Heart right ventricle (tissue), 16 donors: ENCODE data around the gene IL2RG. TPM values are rescaled to one million over a fixed set of nuclear protein-coding genes. Genes with fewer than 3 reads are reported as not detected.

Source experiments
- ATAC-seq, 8 donors: fragments of 200-7000 bp; cut with Tn5 transposase; one replicate each; pipeline ENCODE4 v1.9.1; 2020; ENCODE audit warnings: mild to moderate bottlenecking in 8 of 8, moderate library complexity in 8 of 8, moderate number of reproducible peaks in 1 of 8
- DNase-seq, 2 donors: peaks; one replicate each; pipeline ENCODE4 v3.0.0-alpha.2; 2020
- H3K27ac ChIP-seq, 10 donors: fragments of 200-600 bp; sonication (generic) in 2 of 10; one replicate each; pipeline versions ENCODE4 v1.5.0 to v1.8.0; 2020 to 2022; ENCODE audit warnings: mild to moderate bottlenecking in 3 of 10
- H3K27me3 ChIP-seq, 7 donors: fragments of 200-600 bp; one replicate each; pipeline ENCODE4 v1.8.0; 2021 to 2022; ENCODE audit warnings: mild to moderate bottlenecking in 2 of 7
- H3K36me3 ChIP-seq, 9 donors: fragments of 200-600 bp; sonication (generic) in 1 of 9; one replicate each; pipeline versions ENCODE4 v1.5.0 to v1.8.0; 2020 to 2022; ENCODE audit warnings: mild to moderate bottlenecking in 2 of 9
- H3K4me1 ChIP-seq, 9 donors: fragments of 200-600 bp; sonication (generic) in 1 of 9; one replicate each; pipeline versions ENCODE4 v1.5.0 to v1.8.0; 2020 to 2022; ENCODE audit warnings: mild to moderate bottlenecking in 4 of 9
- H3K4me3 ChIP-seq, 10 donors: fragments of 200-600 bp; sonication (generic) in 2 of 10; one replicate each; pipeline versions ENCODE4 v1.5.0 to v1.8.0; 2020 to 2022; ENCODE audit warnings: mild to moderate bottlenecking in 7 of 10, moderate library complexity in 2 of 10
- H3K9me3 ChIP-seq, 11 donors: fragments of 200-600 bp in 10 of 11; sonication (generic) in 2 of 11; one replicate each; pipeline versions ENCODE4 v1.5.0 to v1.8.0; 2013 to 2022; ENCODE audit warnings: mild to moderate bottlenecking in 2 of 11, control low read depth in 1 of 11, moderate library complexity in 1 of 11
- CTCF ChIP-seq, 9 donors: fragments of 200-600 bp; sonication (generic) in 2 of 9; IDR thresholded peaks; one replicate each; pipeline versions ENCODE4 v1.5.0 to v1.8.0; 2021 to 2022; ENCODE audit warnings: antibody characterized with exemption in 9 of 9, mild to moderate bottlenecking in 5 of 9, moderate library complexity in 1 of 9
- WGBS, 2 donors: extraction: QIAGEN DNeasy Blood & Tissue Kit; methylation state at CpG; one replicate each; pipeline ENCODE4 v1.1.7; 2013; ENCODE audit warnings: inconsistent platforms in 1 of 2; 5-methylcytosine and 5-hydroxymethylcytosine counted together
- intact Hi-C, 10 donors: fragments of 100-400 bp; cut with DNase I; formaldehyde crosslinking; loops; one replicate each; pipeline versions ENCODE4 v1.11.1 to v1.14.2; 2022
- polyA plus RNA-seq, 2 donors: library from polyadenylated mRNA; stranded (reverse); fragments of 200-250 nt; gene quantifications; one replicate each; pipeline ENCODE4 v1.2.3, GENCODE V29; 2013
- total RNA-seq, 10 donors: library from RNA; stranded (reverse); fragmentation: NEBNext Ultra II Directional in 3 of 10; extraction: Animal tissue kit (Norgen Biotek cat#: 25700) in 3 of 10; gene quantifications; one replicate each; pipeline versions ENCODE4 v1.2.1 to v1.2.4, GENCODE V29; 2021 to 2023
- donor health status: Arrhythmogenic right ventricular cardiomyopathy.
- donor health status: ischemic (EF 13 %, LVEDD 7.1; RV severe dilation, severe dysfunction).
- donor health status: healthy with polysubstance abuse.
- donor health status: DM: no; HTN: yes; CAD: no.
- donor health status: DM: no; HTN: no; CAD: no.
- donor health status: ischemic (EF 25% LVEDD 6.9; RV normal size, moderate dysfunction).
- donor health status: ischemic (EF 25% LVEDD 5.7; RV mildly dilated, moderate dysfunction).
- donor health status: healthy.
- donor health status: DM: yes; HTN: yes; CAD: no.
- donor health status: Ischemic cardiomyopathy.
- donor health status: ischemic (EF 35%, LVEDD 5.7; RV mildly dilated, moderate dysfunction).
- donor health status: nonischemic (EF 11% LVEDD 7.7; RV severe dilation, severe dysfunction).
- donor health status: DM: yes; HTN: yes; CAD: no.
- donor health status: PGD.
- donor health status: ischemic (EF 29% LVEDD 5.4; RV normal size, mild dysfunction).
- donor health status: nonischemic (EF 23%, LVEDD 6.1; RV moderate dilation, normal function).

The IL2RG gene
- total and polyA plus RNA-seq, 12 donors: 0.57 to 15.3 (median 1.8) TPM

GRCh38 chrX:71103110-71103983 lies 8.0 kb downstream of the IL2RG start:
- peak in 1 of 2 donors; percentile 22 for DNase-seq
- ATAC-seq: peak in 4 of 8 donors; percentile 18 to 50 (median 44)

GRCh38 chrX:71102292-71102691 lies 9.1 kb downstream of the IL2RG start:
- intact Hi-C loops: no loop called here

More at GRCh38 chrX:71103110-71103983, 8.0 kb downstream of the IL2RG start:
- H3K27me3 ChIP-seq: peaks cover 0 to 5% (median 0%) of the 10 kb centered on the region in 7 donors
- H3K27ac ChIP-seq: peak overlapping the region in 8 of 10 donors; percentile 20 to 75 (median 44)
- no peaks in the 10 kb centered on the region for H3K9me3 ChIP-seq
- TF ChIP-seq CTCF (IDR thresholded peaks at IDR 0.05): no peak
- intact Hi-C loops: no loop called here
- H3K4me3 ChIP-seq: peak overlapping the region in 2 of 10 donors; percentile 9 to 22
- peaks cover 0 to 42% (median 0%) of the 10 kb centered on the region in 9 donors for H3K4me1 ChIP-seq
- peaks cover 0 to 4% (median 0%) of the 10 kb centered on the region in 9 donors for H3K36me3 ChIP-seq
- 35 to 42% methylated on average over 8 of the region's 10 CpGs for WGBS, 2 donors

GRCh38 chrX:71100581-71101505 lies 10.5 kb downstream of the IL2RG start:
- no peak overlapping the region for H3K27ac ChIP-seq
- no peak overlapping the region for H3K4me3 ChIP-seq
- 81 to 83% methylated on average over 30 to 31 of the region's 31 CpGs for WGBS, 2 donors
- peaks cover 0 to 23% (median 0%) of the 10 kb centered on the region in 7 donors for H3K27me3 ChIP-seq
- intact Hi-C loops: no loop called here
- no peaks in the 10 kb centered on the region for H3K9me3 ChIP-seq
- DNase-seq (no peak), ATAC-seq (no peak)
- H3K36me3 ChIP-seq: peaks cover 0 to 4% (median 0%) of the 10 kb centered on the region in 9 donors
- H3K4me1 ChIP-seq: peaks cover 0 to 42% (median 9%) of the 10 kb centered on the region in 9 donors
- TF ChIP-seq CTCF (IDR thresholded peaks at IDR 0.05): no peak

More at GRCh38 chrX:71102292-71102691, 9.1 kb downstream of the IL2RG start:
- Histone ChIP-seq H3K27ac (peak overlapping the region in 1 of 10 donors; percentile 75), H3K4me1 (peaks cover 0 to 41% (median 9%) of the 10 kb centered on the region in 9 donors), H3K36me3 (peaks cover 0 to 4% (median 0%) of the 10 kb centered on the region in 9 donors), H3K9me3 (no peaks in the 10 kb centered on the region), H3K27me3 (peaks cover 0 to 13% (median 0%) of the 10 kb centered on the region in 7 donors), H3K4me3 (no peak overlapping the region)
- no peak for TF ChIP-seq CTCF (IDR thresholded peaks at IDR 0.05)
- DNase-seq (no peak), ATAC-seq (no peak)
- 69 to 70% methylated on average over 3 of the region's 3 CpGs for WGBS, 2 donors

GRCh38 chrX:71099736-71100135 lies 11.6 kb downstream of the IL2RG start:
- no peaks in the 10 kb centered on the region for H3K9me3 ChIP-seq
- intact Hi-C loops: loop anchor here in 2 of 10 donors (5.0 kb wide), 2 partner anchors 33 to 83 kb away; no protein-coding TSS in a partner anchor
- DNase-seq: no peak

More at GRCh38 chrX:71099736-71100135, 11.6 kb downstream of the IL2RG start:
- WGBS, 2 donors: 93 to 99% methylated on average over 4 of the region's 4 CpGs
- Histone ChIP-seq H3K27me3 (peaks cover 0 to 27% (median 0%) of the 10 kb centered on the region in 7 donors), H3K4me1 (peaks cover 0 to 41% (median 9%) of the 10 kb centered on the region in 9 donors), H3K36me3 (peaks cover 0 to 4% (median 0%) of the 10 kb centered on the region in 9 donors), H3K27ac (no peak overlapping the region), H3K4me3 (no peak overlapping the region)
- no peak for ATAC-seq
- no peak for TF ChIP-seq CTCF (IDR thresholded peaks at IDR 0.05)
